Astrocyte (in vitro differentiated cells and primary cell): ENCODE results near the gene SMIM5.

Experiments used
- EZH2 ChIP-seq: IDR thresholded peaks from 2 replicates; pipeline ENCODE4 v1.6.1; 2012; ENCODE audit warnings: mild to moderate bottlenecking, low read length, inconsistent platforms; ENCODE audit not compliant: insufficient read depth
- TF ChIP-seq, protein P1 (sequence below): IDR thresholded peaks from 2 replicates; pipeline ENCODE4 v1.5.1; 2011; ENCODE audit warnings: low read depth, mild to moderate bottlenecking, inconsistent platforms, low read length, moderate library complexity; ENCODE audit not compliant: insufficient read depth

DNA sequence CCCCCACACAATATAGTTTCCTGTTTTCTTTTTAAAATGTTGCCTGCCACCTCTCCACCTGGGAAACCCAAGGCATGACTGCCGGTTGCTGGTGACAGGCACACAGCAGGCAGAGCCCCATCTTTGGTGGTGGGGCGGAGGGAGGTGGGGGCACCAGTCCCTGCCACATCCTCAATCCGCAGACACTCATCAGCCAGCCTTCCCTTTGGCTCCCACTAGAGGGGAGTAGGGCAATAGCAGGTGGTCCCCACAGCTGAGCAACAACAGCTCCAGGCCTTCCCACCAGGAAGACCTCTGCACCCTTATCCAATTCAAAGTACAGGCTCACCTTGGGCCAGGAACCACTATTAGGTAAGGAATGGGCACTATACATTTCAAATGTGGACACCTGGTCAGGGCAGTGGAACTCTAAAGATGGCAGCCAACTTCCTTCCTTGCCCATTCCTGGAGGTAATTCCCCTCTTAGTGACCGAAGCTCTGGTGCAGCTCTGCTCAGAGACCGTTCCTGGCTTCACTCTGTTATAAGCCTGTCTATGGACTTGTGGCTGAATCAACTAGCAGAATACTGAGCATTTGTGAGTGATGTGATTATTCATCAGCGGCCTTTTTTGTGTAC lies 19.8 kb downstream of the SMIM5 start:
- TF ChIP-seq, protein P1, sequence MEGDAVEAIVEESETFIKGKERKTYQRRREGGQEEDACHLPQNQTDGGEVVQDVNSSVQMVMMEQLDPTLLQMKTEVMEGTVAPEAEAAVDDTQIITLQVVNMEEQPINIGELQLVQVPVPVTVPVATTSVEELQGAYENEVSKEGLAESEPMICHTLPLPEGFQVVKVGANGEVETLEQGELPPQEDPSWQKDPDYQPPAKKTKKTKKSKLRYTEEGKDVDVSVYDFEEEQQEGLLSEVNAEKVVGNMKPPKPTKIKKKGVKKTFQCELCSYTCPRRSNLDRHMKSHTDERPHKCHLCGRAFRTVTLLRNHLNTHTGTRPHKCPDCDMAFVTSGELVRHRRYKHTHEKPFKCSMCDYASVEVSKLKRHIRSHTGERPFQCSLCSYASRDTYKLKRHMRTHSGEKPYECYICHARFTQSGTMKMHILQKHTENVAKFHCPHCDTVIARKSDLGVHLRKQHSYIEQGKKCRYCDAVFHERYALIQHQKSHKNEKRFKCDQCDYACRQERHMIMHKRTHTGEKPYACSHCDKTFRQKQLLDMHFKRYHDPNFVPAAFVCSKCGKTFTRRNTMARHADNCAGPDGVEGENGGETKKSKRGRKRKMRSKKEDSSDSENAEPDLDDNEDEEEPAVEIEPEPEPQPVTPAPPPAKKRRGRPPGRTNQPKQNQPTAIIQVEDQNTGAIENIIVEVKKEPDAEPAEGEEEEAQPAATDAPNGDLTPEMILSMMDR: peak; percentile 66
- no peak for TF ChIP-seq EZH2
